Measurements from ENCODE around the gene FAM133A.

DNA sequence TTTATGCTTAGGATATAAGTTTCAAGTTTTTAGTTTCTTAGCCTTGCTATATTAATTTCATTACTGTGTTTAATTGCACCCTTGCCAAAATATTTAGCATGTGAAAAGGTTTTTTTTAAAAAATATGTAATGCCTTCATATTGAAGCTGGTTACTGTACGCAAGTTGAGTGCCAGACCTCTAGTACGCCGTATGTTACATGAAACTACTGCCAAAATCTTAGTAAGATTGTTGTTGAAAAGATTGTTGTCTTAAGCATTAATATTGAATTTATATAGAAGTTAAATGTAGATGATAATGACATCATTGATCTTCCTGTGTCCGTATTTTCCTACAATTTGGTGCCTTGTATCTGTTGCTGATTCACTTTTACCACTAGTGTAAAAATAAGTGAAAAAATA is 37.1 kb downstream of the FAM133A start:
- no peak for TF ChIP-seq CTCF (IDR thresholded peaks at IDR 0.05)
- no peak for TF ChIP-seq POLR2A (IDR thresholded peaks at IDR 0.05)
- TF ChIP-seq EP300 (IDR thresholded peaks at IDR 0.05), result no peak
